H1 (cell line): ENCODE data around the gene ADD2. TPM values are rescaled to one million over a fixed set of nuclear protein-coding genes. Genes with fewer than 3 reads are reported as not detected.
A peak's percentile ranks its signal among the peaks of the same experiment; 100 is the strongest.

Source experiments
- CTCF ChIA-PET: fragments of 300-600 bp; sonication (Branson Sonifier 250); formaldehyde crosslinking; loops from one replicate; lab custom pipeline; 2021; ENCODE audit not compliant: partially characterized antibody; lab: Charles Lee
- POLR2A ChIA-PET: fragments of 300-600 bp; sonication (Branson Sonifier 250); formaldehyde crosslinking; loops from one replicate; lab custom pipeline; 2021; ENCODE audit warnings: inconsistent platforms; ENCODE audit not compliant: partially characterized antibody; lab: Charles Lee
- DNase-seq, 2 experiments: peaks; one replicate each; pipeline versions ENCODE4 v3.0.0 to v3.0.0-alpha.2; 2010 to 2022; ENCODE audit warnings: low spot score in 2 of 2, low read depth in 1 of 2, mixed read lengths in 1 of 2
- FAIRE-seq: peaks from 2 replicates; lab custom pipeline; 2011; peaks lifted over from hg19 to GRCh38; lab: Jason Lieb, UNC
- H2AFZ ChIP-seq: 2 replicates; pipeline ENCODE4 v1.8.1; 2012; ENCODE audit warnings: low read length, inconsistent platforms
- H2AK5ac ChIP-seq: 2 replicates; pipeline ENCODE4 v1.6.1; 2013; ENCODE audit warnings: low read depth, low read length
- H2BK120ac ChIP-seq: replicated peaks from 2 replicates; pipeline ENCODE3; 2013; ENCODE audit warnings: low read depth, low read length, inconsistent platforms
- H2BK12ac ChIP-seq: 2 replicates; pipeline ENCODE4 v1.6.1; 2013; ENCODE audit warnings: low read depth, low read length
- H2BK15ac ChIP-seq: 2 replicates; pipeline ENCODE4 v1.6.1; 2013; ENCODE audit warnings: low read length
- H2BK20ac ChIP-seq: 2 replicates; pipeline ENCODE4 v1.6.1; 2013; ENCODE audit warnings: low read length
- H2BK5ac ChIP-seq: 2 replicates; pipeline ENCODE4 v1.6.1; 2013; ENCODE audit warnings: low read depth, low read length
- H3K14ac ChIP-seq: 2 replicates; pipeline ENCODE4 v1.6.1; 2013; ENCODE audit warnings: inconsistent platforms; ENCODE audit not compliant: insufficient read length
- H3K18ac ChIP-seq: 2 replicates; pipeline ENCODE4 v1.6.1; 2013; ENCODE audit warnings: low read length; ENCODE audit errors: extremely low read depth
- H3K23ac ChIP-seq: 2 replicates; pipeline ENCODE4 v1.6.1; 2013; ENCODE audit warnings: inconsistent platforms; ENCODE audit not compliant: insufficient read length
- H3K23me2 ChIP-seq: 2 replicates; pipeline ENCODE4 v1.6.1; 2013; ENCODE audit warnings: low read depth, low read length
- H3K27ac ChIP-seq: 2 replicates; pipeline ENCODE4 v1.6.1; 2011; ENCODE audit warnings: low read depth, low read length, inconsistent platforms
- H3K27me3 ChIP-seq, 4 experiments: replicated peaks in 1 of 4; 1 replicate in 1 of 4; 2 replicates in 3 of 4; pipeline versions ENCODE4 v1.6.1 to v1.8.1; 2011 to 2013; ENCODE audit warnings: low read length in 3 of 4, mild to moderate bottlenecking in 3 of 4, inconsistent platforms in 2 of 4, mixed read lengths in 2 of 4, moderate library complexity in 1 of 4; ENCODE audit not compliant: control insufficient read depth in 3 of 4, insufficient read depth in 3 of 4; ENCODE audit errors: extremely low read depth in 1 of 4
- H3K36me3 ChIP-seq, 4 experiments: 2 replicates each; pipeline versions ENCODE4 v1.6.1 to v1.8.1; 2011 to 2013; ENCODE audit warnings: mild to moderate bottlenecking in 4 of 4, low read length in 3 of 4, moderate library complexity in 2 of 4, control low read depth in 1 of 4, inconsistent platforms in 1 of 4; ENCODE audit not compliant: insufficient read depth in 4 of 4, control insufficient read depth in 2 of 4
- H3K4ac ChIP-seq: replicated peaks from 2 replicates; pipeline ENCODE3; 2013; ENCODE audit warnings: low read length, low read depth, mixed read lengths, inconsistent platforms; ENCODE audit not compliant: insufficient read length
- H3K4me1 ChIP-seq, 4 experiments: replicated peaks in 1 of 4; 1 replicate in 1 of 4; 2 replicates in 3 of 4; pipeline versions ENCODE4 v1.6.1 to v1.8.1; 2011 to 2013; ENCODE audit warnings: low read length in 3 of 4, inconsistent platforms in 2 of 4, mixed read lengths in 1 of 4; ENCODE audit not compliant: insufficient read depth in 4 of 4, control insufficient read depth in 3 of 4
- H3K4me2 ChIP-seq, 2 experiments: 2 replicates each; pipeline versions ENCODE4 v1.6.1 to v1.8.1; 2011 to 2013; ENCODE audit warnings: low read depth in 2 of 2, low read length in 2 of 2, control low read depth in 1 of 2, inconsistent platforms in 1 of 2, mild to moderate bottlenecking in 1 of 2; ENCODE audit not compliant: insufficient read depth in 1 of 2
- H3K4me3 ChIP-seq, 4 experiments: fragments of 200-600, 300-600 bp in 1 of 4; sonication (generic), shearing (Covaris generic), sonication (Bioruptor Twin) in 1 of 4; 2 replicates each; pipeline versions ENCODE4 v1.5.1 to v1.8.1; 2011 to 2016; ENCODE audit warnings: low read length in 4 of 4, low read depth in 3 of 4, control low read depth in 2 of 4, inconsistent platforms in 2 of 4, mild to moderate bottlenecking in 2 of 4, mixed read lengths in 1 of 4, moderate library complexity in 1 of 4; ENCODE audit not compliant: insufficient read depth in 2 of 4; ENCODE audit errors: extremely low read depth in 1 of 4
- H3K56ac ChIP-seq: replicated peaks from 2 replicates; pipeline ENCODE3; 2013; ENCODE audit warnings: low read depth, mild to moderate bottlenecking, mixed read lengths, low read length, inconsistent platforms; ENCODE audit not compliant: insufficient read length
- H3K79me1 ChIP-seq: 2 replicates; pipeline ENCODE4 v1.6.1; 2013; ENCODE audit warnings: low read depth, low read length, control low read depth
- H3K79me2 ChIP-seq, 2 experiments: 2 replicates each; pipeline versions ENCODE4 v1.6.1 to v1.8.1; 2012 to 2013; ENCODE audit warnings: low read length in 2 of 2, mild to moderate bottlenecking in 2 of 2, inconsistent platforms in 1 of 2; ENCODE audit not compliant: insufficient read depth in 2 of 2, control insufficient read depth in 1 of 2
- H3K9ac ChIP-seq, 4 experiments: replicated peaks in 1 of 4; 1 replicate in 1 of 4; 2 replicates in 3 of 4; pipeline versions ENCODE4 v1.6.1 to v1.8.1; 2011 to 2013; ENCODE audit warnings: low read depth in 3 of 4, low read length in 3 of 4, control low read depth in 2 of 4, mild to moderate bottlenecking in 2 of 4, moderate library complexity in 2 of 4, inconsistent platforms in 1 of 4; ENCODE audit errors: extremely low read depth in 1 of 4
- H3K9me3 ChIP-seq, 2 experiments: 2 replicates each; pipeline versions ENCODE4 v1.6.1 to v1.8.1; 2012 to 2013; ENCODE audit warnings: mild to moderate bottlenecking in 2 of 2, moderate library complexity in 2 of 2, control low read depth in 1 of 2, inconsistent platforms in 1 of 2, low read depth in 1 of 2, low read length in 1 of 2, mixed read lengths in 1 of 2; ENCODE audit not compliant: insufficient read depth in 2 of 2
- H4K20me1 ChIP-seq, 2 experiments: replicated peaks in 1 of 2; 2 replicates each; pipeline versions ENCODE3 to v1.8.1; 2011 to 2013; ENCODE audit warnings: inconsistent platforms in 2 of 2, low read length in 2 of 2, mild to moderate bottlenecking in 1 of 2; ENCODE audit not compliant: insufficient read depth in 2 of 2, control insufficient read depth in 1 of 2
- H4K5ac ChIP-seq: 2 replicates; pipeline ENCODE4 v1.6.1; 2013; ENCODE audit warnings: low read length, low read depth, mixed read lengths, inconsistent platforms; ENCODE audit not compliant: insufficient read length
- H4K8ac ChIP-seq: 2 replicates; pipeline ENCODE4 v1.8.0; 2013; ENCODE audit warnings: mild to moderate bottlenecking, moderate library complexity, low read length, inconsistent platforms; ENCODE audit not compliant: insufficient read depth; ENCODE audit errors: extremely low read depth
- H4K91ac ChIP-seq: replicated peaks from 2 replicates; pipeline ENCODE3; 2013; ENCODE audit warnings: low read length, mixed read lengths, inconsistent platforms; ENCODE audit not compliant: insufficient read length
- CBX5 ChIP-seq: fragments of 300-800, 300-1000 bp; sonication (generic); IDR thresholded peaks from 2 replicates; pipeline ENCODE4 v1.7.1; 2016; ENCODE audit warnings: antibody characterized with exemption, low read length, low read depth
- EZH2 ChIP-seq: fragments of 200-600 bp; sonication (generic); IDR thresholded peaks from 2 replicates; pipeline ENCODE4 v1.7.1; 2012; ENCODE audit warnings: low read depth, mild to moderate bottlenecking, moderate library complexity, low read length, inconsistent platforms; ENCODE audit not compliant: severe bottlenecking
- GABPA ChIP-seq: IDR thresholded peaks from 2 replicates; pipeline ENCODE4 v1.6.1; 2011; ENCODE audit warnings: mild to moderate bottlenecking, low read length, moderate library complexity, borderline replicate concordance; ENCODE audit not compliant: insufficient read depth
- KDM5A ChIP-seq: fragments of 200-600 bp; IDR thresholded peaks from 2 replicates; pipeline ENCODE4 v1.7.1; 2012; ENCODE audit warnings: mild to moderate bottlenecking, low read length, inconsistent platforms, mixed read lengths
- NANOG ChIP-seq: IDR thresholded peaks from 2 replicates; pipeline ENCODE4 v1.6.1; 2011; ENCODE audit warnings: low read length, low read depth, mild to moderate bottlenecking, inconsistent platforms; ENCODE audit not compliant: insufficient read depth, poor library complexity, severe bottlenecking
- RBBP5 ChIP-seq: IDR thresholded peaks from 2 replicates; pipeline ENCODE4 v1.7.1; 2012; ENCODE audit warnings: low read depth, mild to moderate bottlenecking, inconsistent platforms, low read length, moderate library complexity, borderline replicate concordance
- TAF1 ChIP-seq: IDR thresholded peaks from 2 replicates; pipeline ENCODE4 v1.6.1; 2011; ENCODE audit warnings: mild to moderate bottlenecking, low read depth, low read length
- WGBS, 2 experiments: shearing (Covaris generic) in 1 of 2; methylation state at CpG; one replicate each; pipeline versions ENCODE4 v1.1.6 to v1.1.7; 2013 to 2015; ENCODE audit warnings: low lambda C conversion rate in 2 of 2, mixed read lengths in 2 of 2, inconsistent platforms in 1 of 2, low coverage in 1 of 2, missing lambda C conversion rate in 1 of 2; ENCODE audit not compliant: insufficient replicate concordance in 2 of 2, insufficient coverage in 1 of 2, insufficient read length in 1 of 2; ENCODE audit errors: extremely low coverage in 1 of 2, missing lambda C conversion rate in 1 of 2; 5-methylcytosine and 5-hydroxymethylcytosine counted together
- long read RNA-seq, 2 experiments: library from RNA in 1 of 2; library from capped mRNA in 1 of 2; stranded (forward); transcript quantifications; one replicate each; pipeline ENCODE4 v2.0.0, GENCODE V29; 2021; ENCODE audit warnings: inconsistent platforms in 1 of 2
- polyA minus RNA-seq, 3 experiments: library from RNA; depleted of rRNA, polyadenylated mRNA; stranded (reverse); fragments of >200 nt; gene quantifications; 1 replicate in 2 of 3; 2 replicates in 1 of 3; pipeline ENCODE4 v1.2.3, GENCODE V29; 2011
- polyA plus RNA-seq, 7 experiments: library from polyadenylated mRNA; depleted of rRNA in 3 of 7; stranded (reverse) in 5 of 7; unstranded in 2 of 7; fragments of >200 nt in 5 of 7; fragments of 200-250 nt in 2 of 7; gene quantifications; 1 replicate in 5 of 7; 2 replicates in 1 of 7; 4 replicates in 1 of 7; pipeline versions ENCODE4 v1.2.1 to v1.2.3, GENCODE V29; 2011 to 2013; ENCODE audit warnings: missing spikeins in 2 of 7, mixed read lengths in 2 of 7
- total RNA-seq: library from RNA; stranded (reverse); fragmentation: NEBNext Ultra II Directional; extraction: Animal tissue kit (Norgen Biotek cat#: 25700); gene quantifications from 2 replicates; pipeline ENCODE4 v1.2.1, GENCODE V29; 2021

ADD2 gene
- total RNA-seq (166 and 170 TPM in 2 replicates), polyA plus RNA-seq (2011; rRNA removed) (58.5 and 96.4 TPM in 2 replicates), polyA minus RNA-seq (2011; rRNA and poly(A)+ RNA removed) (167 and 226 TPM in 2 replicates)
- 66.2 TPM for polyA plus RNA-seq (2011; cell fraction: cytosol; rRNA removed)
- polyA plus RNA-seq (2011; cell fraction: nucleus; rRNA removed): 190 TPM
- 55.1 to 70.6 TPM (median 63.9 TPM) in 4 replicates for polyA plus RNA-seq (2012, experiment 1 of 2)
- 30.9 TPM for polyA plus RNA-seq (2012, experiment 2 of 2)
- polyA plus RNA-seq (2013, experiment 1 of 2): 111 TPM
- polyA plus RNA-seq (2013, experiment 2 of 2): 117 TPM
- 108 TPM for polyA minus RNA-seq (2011; cell fraction: cytosol; rRNA and poly(A)+ RNA removed)
- polyA minus RNA-seq (2011; cell fraction: nucleus; rRNA and poly(A)+ RNA removed): 75.9 TPM
- long read RNA-seq, experiment 1, full-length matches to known transcripts: 6 of 77 reads
- long read RNA-seq, experiment 1, partial matches to known transcripts: 42 of 77 reads
- long read RNA-seq, experiment 1, other reads (novel, unspliced or antisense): 29 of 77 reads
- long read RNA-seq, experiment 2, full-length matches to known transcripts: 8 of 22 reads
- long read RNA-seq, experiment 2, partial matches to known transcripts: 3 of 22 reads
- long read RNA-seq, experiment 2, other reads (novel, unspliced or antisense): 11 of 22 reads

GRCh38 chr2:70767699-70768589 is at the start of gene ADD2:
Gene ADD2, minus strand, starts transcription at chr2:70768200. Its CDS starts 61,792 bp downstream, at chr2:70706408.
- Histone ChIP-seq H3K27me3 (no peaks in the 10 kb centered on the region), H3K14ac (peak within 1 kb of the TSS; percentile 1), H2BK5ac (peak within 1 kb of the TSS; percentile 50), H3K18ac (peak within 1 kb of the TSS; percentile 84), H3K9me3 (no peaks in the 10 kb centered on the region), H2AK5ac (no peak within 1 kb of the TSS), H3K4me2 (peak within 1 kb of the TSS; percentile 94 to 96), H3K27ac (peak within 1 kb of the TSS; percentile 92), H3K9ac (peak within 1 kb of the TSS; percentile 71 to 83 (median 82)), H4K5ac (peak within 1 kb of the TSS; percentile 84), H2BK120ac (no peak within 1 kb of the TSS), H2BK15ac (peak within 1 kb of the TSS; percentile 50; the same call in 1 of the 2 replicates), H3K23ac (no peak within 1 kb of the TSS), H4K20me1 (peaks cover 4% of the 10 kb centered on the region in 2 experiments), H2BK12ac (peak within 1 kb of the TSS; percentile 85; the same call in 1 of the 2 replicates), H4K8ac (peak within 1 kb of the TSS; percentile 73; the same call in 1 of the 2 replicates), H2BK20ac (peak within 1 kb of the TSS; percentile 82; the same call in 1 of the 2 replicates), H3K56ac (peak within 1 kb of the TSS; percentile 89), H3K79me2 (peaks cover 20 to 39% of the 10 kb centered on the region in 2 experiments), H3K4me3 (peak within 1 kb of the TSS; percentile 67 to 86 (median 84)), H3K4ac (peak within 1 kb of the TSS; percentile 87), H3K79me1 (0 out of 2 replicates have a peak, but pooled peaks cover 3% of the 10 kb centered on the region), H2AFZ (no peak within 1 kb of the TSS), H4K91ac (peak within 1 kb of the TSS; percentile 87), H3K23me2 (peaks cover 3% of the 10 kb centered on the region), H3K36me3 (no peaks in the 10 kb centered on the region), H3K4me1 (peaks cover 8 to 25% (median 16%) of the 10 kb centered on the region in 4 experiments; a peak in 6 of 7 replicates)
- 1% methylated on average over 39 of the region's 74 CpGs; no CpG with 5 or more reads in 1 of the 2 experiments for WGBS, 2 experiments
- DNase-seq (peak in 1 of 2 experiments; percentile 80), FAIRE-seq (no peak)
- CTCF ChIA-PET: interaction anchor here (0.6 to 4.5 kb wide), 35 partner anchors 9 to 465 kb away, joined by 3 to 67 read pairs (median 5); partner anchors contain the start of genes CD207 and FIGLA
- POLR2A ChIA-PET: interaction anchor here (0.5 to 2.6 kb wide), 25 partner anchors 8 to 526 kb away, joined by 3 to 15 read pairs (median 4); no protein-coding TSS in a partner anchor
- TF ChIP-seq KDM5A (no peak), CBX5 (no peak), GABPA (no peak), EZH2 (no peak), TAF1 (peak; percentile 96), NANOG (no peak), RBBP5 (no peak)
